ENCODE measurements around the gene EWSR1. TPM values are rescaled to one million over a fixed set of nuclear protein-coding genes. Genes with fewer than 3 reads are reported as not detected.

EWSR1 gene
- total RNA-seq, 1 donor from 2014 or later: 355 TPM

GRCh38 chr22:29300807-29301601 lies 32.9 kb downstream of the EWSR1 start:
- no peak for DNase-seq
- no peaks in the 10 kb centered on the region for H3K36me3 Mint-ChIP-seq (ENCODE audit: unreplicated experiment)
- peaks cover 8% of the 10 kb centered on the region for H3K27me3 Mint-ChIP-seq (ENCODE audit: unreplicated experiment)
- H3K4me1 Mint-ChIP-seq (ENCODE audit: low read depth, unreplicated experiment): peaks cover 4% of the 10 kb centered on the region
- peaks cover 12% of the 10 kb centered on the region for H3K9me3 Mint-ChIP-seq (ENCODE audit: unreplicated experiment)
- H3K4me3 Mint-ChIP-seq (ENCODE audit: unreplicated experiment): no peak overlapping the region
- no peak for TF ChIP-seq CTCF (IDR thresholded peaks at IDR 0.05; ENCODE audit: partially characterized antibody, unreplicated experiment)
- H3K27ac Mint-ChIP-seq (ENCODE audit: unreplicated experiment): peak overlapping the region; percentile 56

- no peak for DNase-seq
- no peak overlapping the region for H3K4me3 Mint-ChIP-seq (ENCODE audit: unreplicated experiment)
- peaks cover 8% of the 10 kb centered on the region for H3K27me3 Mint-ChIP-seq (ENCODE audit: unreplicated experiment)
- TF ChIP-seq CTCF (IDR thresholded peaks at IDR 0.05; ENCODE audit: partially characterized antibody, unreplicated experiment): no peak
- H3K4me1 Mint-ChIP-seq (ENCODE audit: low read depth, unreplicated experiment): peaks cover 4% of the 10 kb centered on the region
- H3K9me3 Mint-ChIP-seq (ENCODE audit: unreplicated experiment): peaks cover 12% of the 10 kb centered on the region
- H3K36me3 Mint-ChIP-seq (ENCODE audit: unreplicated experiment): no peaks in the 10 kb centered on the region
- H3K27ac Mint-ChIP-seq (ENCODE audit: unreplicated experiment): peak overlapping the region; percentile 15
These were observed 33.8 kb downstream of the EWSR1 start for GRCh38 chr22:29301716-29302401.

- Mint-ChIP-seq H3K9me3 (ENCODE audit: unreplicated experiment) (peaks cover 12% of the 10 kb centered on the region), H3K4me1 (ENCODE audit: low read depth, unreplicated experiment) (peaks cover 4% of the 10 kb centered on the region), H3K4me3 (ENCODE audit: unreplicated experiment) (no peak overlapping the region), H3K27me3 (ENCODE audit: unreplicated experiment) (peaks cover 8% of the 10 kb centered on the region), H3K36me3 (ENCODE audit: unreplicated experiment) (no peaks in the 10 kb centered on the region), H3K27ac (ENCODE audit: unreplicated experiment) (peak overlapping the region; percentile 12)
- TF ChIP-seq CTCF (IDR thresholded peaks at IDR 0.05; ENCODE audit: partially characterized antibody, unreplicated experiment): no peak
- no peak for DNase-seq
These were observed 34.3 kb downstream of the EWSR1 start for GRCh38 chr22:29302402-29302680.

- Mint-ChIP-seq H3K27ac (ENCODE audit: unreplicated experiment) (no peak overlapping the region), H3K36me3 (ENCODE audit: unreplicated experiment) (no peaks in the 10 kb centered on the region), H3K27me3 (ENCODE audit: unreplicated experiment) (peaks cover 8% of the 10 kb centered on the region), H3K9me3 (ENCODE audit: unreplicated experiment) (peaks cover 14% of the 10 kb centered on the region), H3K4me3 (ENCODE audit: unreplicated experiment) (no peak overlapping the region), H3K4me1 (ENCODE audit: low read depth, unreplicated experiment) (peaks cover 4% of the 10 kb centered on the region)
- DNase-seq: no peak
- TF ChIP-seq CTCF (IDR thresholded peaks at IDR 0.05; ENCODE audit: partially characterized antibody, unreplicated experiment): no peak
These were observed 34.8 kb downstream of the EWSR1 start for GRCh38 chr22:29302681-29303465.

All from glutamatergic neuron (in vitro differentiated cells).